GM21390 (cell line): ENCODE results near the gene MSANTD1.

Experiments used
- ATAC-seq: cut with Tn5 transposase; IDR thresholded peaks from one replicate; pipeline ENCODE4 v1.9.1; 2021; ENCODE audit not compliant: unreplicated experiment

The MSANTD1 gene

GRCh38 chr4:3286335-3287175, 37.6 kb downstream of the MSANTD1 start:
- no peak for ATAC-seq

GRCh38 chr4:3287271-3287971, 38.5 kb downstream of the MSANTD1 start:
- no peak for ATAC-seq

GRCh38 chr4:3287972-3288570, 39.1 kb downstream of the MSANTD1 start:
- ATAC-seq = no peak

GRCh38 chr4:3288571-3289094, 39.7 kb downstream of the MSANTD1 start:
- no peak for ATAC-seq

- ATAC-seq = no peak
Measured at GRCh38 chr4:3290476-3290875, 41.5 kb downstream of the MSANTD1 start.

DNA sequence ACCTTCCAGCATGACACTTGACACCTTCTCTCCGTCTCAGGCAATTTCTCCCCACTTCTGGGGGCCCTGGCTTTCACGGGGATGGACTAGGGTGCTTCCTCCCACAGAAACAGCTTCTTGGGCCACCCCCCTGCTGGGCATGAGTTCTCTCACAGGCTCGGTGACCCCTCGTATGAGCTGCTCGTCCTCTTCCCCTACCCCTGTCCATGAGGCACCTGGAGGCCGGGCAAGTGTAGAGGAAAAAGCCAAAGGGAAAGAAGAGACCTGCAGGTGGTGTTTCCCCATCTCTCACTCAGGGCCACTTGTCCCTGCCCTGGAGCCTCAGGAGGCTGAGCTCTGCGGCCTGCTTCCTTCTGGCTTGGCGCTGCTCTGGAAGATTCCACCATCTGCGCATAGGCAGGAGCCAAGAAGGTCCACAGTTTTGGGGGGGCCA, 41.9 kb downstream of the MSANTD1 start:
- ATAC-seq = no peak

- no peak for ATAC-seq
Measured at GRCh38 chr4:3291411-3291968, 42.5 kb downstream of the MSANTD1 start.

DNA sequence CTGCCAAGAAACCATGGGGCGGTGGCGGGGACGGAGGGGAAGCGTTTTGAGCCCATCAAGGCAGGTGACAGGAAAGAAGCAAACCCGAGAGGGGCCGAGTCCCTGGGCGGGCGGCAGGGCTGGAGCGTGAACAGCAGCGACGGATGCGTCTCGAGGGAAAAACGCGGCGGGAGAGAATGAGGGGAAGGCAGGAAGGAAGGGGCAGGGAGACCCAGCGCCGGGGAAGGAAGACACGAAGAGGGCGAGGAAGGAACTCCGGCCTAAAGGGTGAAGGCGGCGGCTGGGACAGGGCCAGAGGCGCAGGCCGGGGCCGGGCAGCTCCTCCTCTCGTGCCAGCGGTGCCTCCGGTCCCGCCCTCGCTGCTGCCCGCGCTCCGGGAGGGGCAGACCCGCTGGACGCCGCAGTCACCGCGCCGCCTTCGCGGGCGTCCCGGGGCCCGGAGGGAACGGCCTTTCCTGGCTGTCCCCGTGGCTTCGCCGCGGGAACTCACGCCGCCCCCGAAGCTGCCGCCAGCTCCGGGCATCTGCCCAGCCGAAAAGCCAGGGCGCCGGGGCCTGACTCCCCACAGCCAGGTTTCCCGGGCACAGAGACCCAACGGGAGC, 43.1 kb downstream of the MSANTD1 start:
- peak; percentile 8 for ATAC-seq

DNA sequence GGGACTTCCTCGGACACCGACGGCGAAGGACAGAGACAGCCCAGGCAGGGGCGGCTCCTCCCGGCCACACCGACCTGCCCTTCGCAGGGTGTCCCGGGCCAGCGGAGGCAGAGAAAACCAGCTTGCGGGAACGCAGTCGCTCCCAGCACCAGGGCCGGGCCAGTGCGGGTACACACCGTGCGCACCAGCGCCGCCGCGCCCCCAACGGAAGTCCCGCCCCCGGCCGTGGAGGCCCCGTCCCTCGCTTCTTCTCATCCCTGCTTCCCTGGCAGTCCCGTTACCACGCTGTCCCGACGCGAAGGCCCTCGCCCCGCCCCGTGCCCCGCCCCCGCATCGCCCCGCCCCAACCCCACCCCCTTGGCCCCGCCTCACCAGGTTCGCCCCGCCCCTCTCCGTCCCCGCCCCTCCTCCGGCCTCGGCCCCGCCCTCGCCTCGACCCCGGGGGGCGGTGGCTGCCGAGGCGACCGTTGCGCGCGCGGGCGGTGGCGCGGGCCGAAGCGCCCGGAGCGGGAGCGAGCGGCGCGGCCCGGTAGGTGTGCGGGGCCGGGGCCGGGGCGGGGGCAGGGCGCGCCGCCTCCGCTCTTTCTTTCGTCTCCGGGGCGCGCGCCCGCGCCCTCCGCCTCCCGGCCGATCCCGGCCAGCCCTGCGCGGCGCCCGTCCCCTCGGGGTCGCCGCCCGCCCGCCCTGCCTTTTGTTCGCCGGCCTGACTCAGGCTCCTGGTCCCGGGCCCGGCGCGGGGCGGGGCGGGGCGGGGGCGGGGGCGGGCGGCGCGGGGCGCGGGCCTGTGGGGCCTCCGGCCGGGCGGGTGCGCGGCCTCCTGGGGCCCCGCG, 43.8 kb downstream of the MSANTD1 start, which contains the start of gene RGS12:
RGS12 (plus strand) TSS at position 451 of the 830 bp plus-strand sequence. CDS start 23,150 bp downstream, outside the sequence.
- peak; percentile 77 for ATAC-seq

DNA sequence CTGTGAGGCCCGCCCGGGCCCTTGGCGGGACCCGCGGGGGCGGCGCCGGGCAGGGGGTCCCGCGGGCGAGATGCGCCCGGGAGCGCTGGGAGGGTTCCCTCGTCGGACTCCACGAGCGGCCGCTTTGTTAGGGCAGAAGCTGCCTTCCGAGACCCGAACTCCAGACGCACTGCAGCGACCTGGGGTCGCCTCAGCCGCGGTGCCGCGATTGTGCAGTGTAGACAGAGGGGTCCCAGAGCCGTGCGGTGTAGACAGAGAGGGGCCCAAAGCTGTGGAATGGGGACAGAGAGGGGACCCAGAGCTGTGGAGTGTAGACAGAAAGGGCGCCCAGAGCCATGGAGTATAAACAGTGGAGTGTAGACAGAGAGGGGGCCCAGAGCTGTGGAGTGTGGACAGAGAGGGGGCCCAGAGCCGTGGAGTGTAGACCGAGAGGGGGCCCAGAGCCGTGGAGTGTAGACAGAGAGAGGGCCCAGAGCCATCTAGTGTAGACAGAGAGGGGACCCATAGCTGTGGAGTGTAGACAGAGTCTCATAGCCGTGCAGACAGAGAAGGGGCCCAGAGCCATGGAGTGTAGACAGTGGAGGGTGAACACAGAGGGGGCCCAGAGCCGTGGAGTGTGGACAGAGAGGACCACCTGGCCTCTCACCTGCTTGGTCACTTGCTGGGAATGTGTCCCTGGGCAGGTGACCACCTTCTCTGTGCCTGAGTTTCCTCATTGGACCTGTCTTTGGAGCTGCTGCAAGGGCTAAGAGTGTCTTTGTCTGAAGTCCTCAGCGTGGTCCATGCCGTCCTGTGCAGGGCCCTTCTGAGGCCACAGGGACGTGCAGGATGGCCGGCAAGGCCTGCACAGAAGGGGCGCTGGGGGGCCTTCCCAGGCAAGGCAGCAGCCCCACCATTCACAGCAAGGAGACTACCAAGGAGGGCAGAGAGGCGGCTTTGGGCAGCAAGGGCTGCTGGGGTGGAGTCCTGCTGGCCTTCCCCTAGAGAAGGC, 44.7 kb downstream of the MSANTD1 start:
- no peak for ATAC-seq

GRCh38 chr4:3294401-3295241, 45.7 kb downstream of the MSANTD1 start:
- no peak for ATAC-seq

GRCh38 chr4:3295837-3296624, 47.1 kb downstream of the MSANTD1 start:
- no peak for ATAC-seq

- ATAC-seq = no peak
Measured at GRCh38 chr4:3296651-3297050, 47.7 kb downstream of the MSANTD1 start.

GRCh38 chr4:3297066-3297859, 48.3 kb downstream of the MSANTD1 start:
- ATAC-seq = no peak

GRCh38 chr4:3299122-3299975, 50.4 kb downstream of the MSANTD1 start:
- no peak for ATAC-seq
